Uterus (tissue), 4 donors: ENCODE data around the gene TMPRSS3. TPM values are rescaled to one million over a fixed set of nuclear protein-coding genes. Genes with fewer than 3 reads are reported as not detected.

Source experiments
- DNase-seq, 2 donors: peaks; one replicate each; pipeline ENCODE4 v3.0.0-alpha.2; 2019 to 2020
- H3K27ac ChIP-seq, 2 donors: fragments of 200-600 bp; sonication (generic); 1 replicate in 1 of 2; 2 replicates in 1 of 2; pipeline ENCODE4 v1.5.1; 2016 to 2018
- H3K27me3 ChIP-seq, 2 donors: fragments of 200-600 bp; sonication (generic); one replicate each; pipeline ENCODE4 v1.5.1; 2018 to 2019; ENCODE audit warnings: control low read depth in 1 of 2
- H3K36me3 ChIP-seq, 2 donors: fragments of 200-600 bp; sonication (generic); one replicate each; pipeline ENCODE4 v1.5.1; 2019; ENCODE audit warnings: control low read depth in 1 of 2
- H3K4me1 ChIP-seq, 2 donors: fragments of 200-600 bp; sonication (generic); one replicate each; pipeline ENCODE4 v1.5.1; 2018 to 2019; ENCODE audit warnings: control low read depth in 1 of 2
- H3K4me3 ChIP-seq, 2 donors: fragments of 200-600 bp; sonication (generic); 1 replicate in 1 of 2; 2 replicates in 1 of 2; pipeline ENCODE4 v1.5.1; 2018 to 2019; ENCODE audit warnings: mild to moderate bottlenecking in 1 of 2
- H3K9me3 ChIP-seq, 2 donors: fragments of 200-600 bp; sonication (generic); one replicate each; pipeline ENCODE4 v1.5.1; 2019; ENCODE audit warnings: control low read depth in 1 of 2
- CTCF ChIP-seq, 4 experiments: fragments of 200-600 bp in 2 of 4; fragments of 450-650 bp in 2 of 4; sonication (generic) in 2 of 4; IDR thresholded peaks; one replicate each; pipeline ENCODE4 v1.5.1; 2016 to 2019; ENCODE audit warnings: antibody characterized with exemption in 4 of 4, mild to moderate bottlenecking in 2 of 4, moderate library complexity in 1 of 4
- POLR2A ChIP-seq, 2 donors: fragments of 450-650 bp; IDR thresholded peaks; one replicate each; pipeline ENCODE4 v1.6.1; 2016; ENCODE audit warnings: antibody characterized with exemption in 2 of 2, mild to moderate bottlenecking in 1 of 2, moderate library complexity in 1 of 2
- intact Hi-C: fragments of 100-400 bp; cut with DNase I; formaldehyde crosslinking; loops from one replicate; pipeline ENCODE4 v1.15.1; 2023; ENCODE audit warnings: low total_unique reads
- total RNA-seq, 4 donors: library from RNA; depleted of rRNA in 3 of 4; stranded (reverse); fragments of >200 nt in 3 of 4; gene quantifications; one replicate each; pipeline versions ENCODE4 v1.1.0 to v1.2.4, GENCODE V29; 2014 to 2023
- donor health status: DM: yes; HTN: yes; CAD: no.

The TMPRSS3 gene
- total RNA-seq, 4 donors from 2014 or later: 0.18 to 4.4 TPM; not detected in 2

- TF ChIP-seq CTCF (IDR thresholded peaks at IDR 0.05): no peak
- TF ChIP-seq POLR2A (IDR thresholded peaks at IDR 0.05): no peak
- Histone ChIP-seq H3K4me3 (no peak overlapping the region), H3K27me3 (no peaks in the 10 kb centered on the region), H3K36me3 (no peaks in the 10 kb centered on the region), H3K27ac (no peak overlapping the region), H3K4me1 (no peaks in the 10 kb centered on the region), H3K9me3 (no peaks in the 10 kb centered on the region)
- intact Hi-C loops: no loop called here
- DNase-seq: no peak
Observed at GRCh38 chr21:42395302-42395701, 550 bp downstream of the TMPRSS3 start.

GRCh38 chr21:42393443-42393950 is 2.4 kb downstream of the TMPRSS3 start:
- H3K27me3 ChIP-seq: no peaks in the 10 kb centered on the region

GRCh38 chr21:42392731-42393442 is 3.0 kb downstream of the TMPRSS3 start:
- no peak for TF ChIP-seq POLR2A (IDR thresholded peaks at IDR 0.05)
- no peak for TF ChIP-seq CTCF (IDR thresholded peaks at IDR 0.05)
- H3K27ac ChIP-seq: no peak overlapping the region
- no peaks in the 10 kb centered on the region for H3K27me3 ChIP-seq
- no peak for DNase-seq
- intact Hi-C loops: no loop called here
- H3K4me1 ChIP-seq: no peaks in the 10 kb centered on the region
- no peaks in the 10 kb centered on the region for H3K36me3 ChIP-seq
- no peak overlapping the region for H3K4me3 ChIP-seq
- no peaks in the 10 kb centered on the region for H3K9me3 ChIP-seq

More at GRCh38 chr21:42393443-42393950, 2.4 kb downstream of the TMPRSS3 start:
- Histone ChIP-seq H3K36me3 (no peaks in the 10 kb centered on the region), H3K27ac (no peak overlapping the region), H3K9me3 (no peaks in the 10 kb centered on the region), H3K4me1 (no peaks in the 10 kb centered on the region), H3K4me3 (no peak overlapping the region)
- TF ChIP-seq POLR2A (IDR thresholded peaks at IDR 0.05): no peak
- no peak for TF ChIP-seq CTCF (IDR thresholded peaks at IDR 0.05)
- DNase-seq: no peak
- intact Hi-C loops: no loop called here

GRCh38 chr21:42391297-42391696 is 4.6 kb downstream of the TMPRSS3 start:
- no peaks in the 10 kb centered on the region for H3K36me3 ChIP-seq
- H3K9me3 ChIP-seq: no peaks in the 10 kb centered on the region
- TF ChIP-seq CTCF (IDR thresholded peaks at IDR 0.05) (no peak), POLR2A (IDR thresholded peaks at IDR 0.05) (no peak)
- no peak overlapping the region for H3K4me3 ChIP-seq
- intact Hi-C loops: no loop called here
- no peaks in the 10 kb centered on the region for H3K4me1 ChIP-seq
- no peak for DNase-seq
- H3K27me3 ChIP-seq: no peaks in the 10 kb centered on the region
- H3K27ac ChIP-seq: no peak overlapping the region

GRCh38 chr21:42390696-42391095 is 5.2 kb downstream of the TMPRSS3 start:
- intact Hi-C loops: no loop called here
- no peaks in the 10 kb centered on the region for H3K4me1 ChIP-seq
- no peak for TF ChIP-seq POLR2A (IDR thresholded peaks at IDR 0.05)
- no peak for TF ChIP-seq CTCF (IDR thresholded peaks at IDR 0.05)
- H3K4me3 ChIP-seq: no peak overlapping the region
- H3K27me3 ChIP-seq: no peaks in the 10 kb centered on the region
- H3K36me3 ChIP-seq: no peaks in the 10 kb centered on the region
- no peak for DNase-seq
- H3K9me3 ChIP-seq: no peaks in the 10 kb centered on the region
- H3K27ac ChIP-seq: no peak overlapping the region
